ENCODE measurements around the gene RBM26. TPM values are rescaled to one million over a fixed set of nuclear protein-coding genes. Genes with fewer than 3 reads are reported as not detected.

Gene RBM26
- total RNA-seq, 2 experiments from 2014 or later, result 57.6 to 61.1 TPM

- no peak overlapping the region for H3K27ac Mint-ChIP-seq
- intact Hi-C loops (cut with micrococcal nuclease), result no loop called here
- H3K4me1 Mint-ChIP-seq (ENCODE audit: low read depth), result peaks cover 5% of the 10 kb centered on the region
- TF ChIP-seq CTCF (IDR thresholded peaks at IDR 0.05), result no peak
- ATAC-seq (peak; percentile 53), DNase-seq (no peak)
- CTCF ChIA-PET, result interaction anchor here (1.5 kb wide), 1 partner anchor 17 kb away, joined by 7 read pairs; no protein-coding TSS in a partner anchor
- H3K9me3 Mint-ChIP-seq, result no peaks in the 10 kb centered on the region
- no peak overlapping the region for H3K4me3 Mint-ChIP-seq
- H3K36me3 Mint-ChIP-seq (ENCODE audit: low read depth), result peaks cover 42% of the 10 kb centered on the region
- H3K27me3 Mint-ChIP-seq, result no peaks in the 10 kb centered on the region
- POLR2A ChIA-PET, result interaction anchor here (0.8 kb wide), 1 partner anchor 19 kb away, joined by 3 read pairs; no protein-coding TSS in a partner anchor
Observed at GRCh38 chr13:79373916-79374315, 32.1 kb downstream of the RBM26 start.

- Mint-ChIP-seq H3K27ac (no peak overlapping the region), H3K27me3 (no peaks in the 10 kb centered on the region), H3K36me3 (ENCODE audit: low read depth) (peaks cover 47% of the 10 kb centered on the region), H3K4me1 (ENCODE audit: low read depth) (peaks cover under 1% of the 10 kb centered on the region), H3K9me3 (no peaks in the 10 kb centered on the region), H3K4me3 (no peak overlapping the region)
- intact Hi-C loops (cut with micrococcal nuclease), result no loop called here
- CTCF ChIA-PET, result no interaction called here
- ATAC-seq (no peak), DNase-seq (no peak)
- POLR2A ChIA-PET, result no interaction called here
- TF ChIP-seq CTCF (IDR thresholded peaks at IDR 0.05), result no peak
Observed at GRCh38 chr13:79369226-79369625, 36.8 kb downstream of the RBM26 start.

GRCh38 chr13:79365981-79366380 is 40.1 kb downstream of the RBM26 start:
- no peaks in the 10 kb centered on the region for H3K9me3 Mint-ChIP-seq
- H3K36me3 Mint-ChIP-seq (ENCODE audit: low read depth), result peaks cover 58% of the 10 kb centered on the region
- H3K4me3 Mint-ChIP-seq, result no peak overlapping the region
- TF ChIP-seq CTCF (IDR thresholded peaks at IDR 0.05), result no peak
- H3K4me1 Mint-ChIP-seq (ENCODE audit: low read depth), result peaks cover 26% of the 10 kb centered on the region
- ChIA-PET POLR2A (no interaction called here), CTCF (interaction anchor here (1.8 kb wide), 1 partner anchor 25 kb away, joined by 5 read pairs; no protein-coding TSS in a partner anchor)
- H3K27me3 Mint-ChIP-seq, result no peaks in the 10 kb centered on the region
- DNase-seq, result no peak
- intact Hi-C loops (cut with micrococcal nuclease), result no loop called here
- H3K27ac Mint-ChIP-seq, result no peak overlapping the region
- no peak for ATAC-seq

DNA sequence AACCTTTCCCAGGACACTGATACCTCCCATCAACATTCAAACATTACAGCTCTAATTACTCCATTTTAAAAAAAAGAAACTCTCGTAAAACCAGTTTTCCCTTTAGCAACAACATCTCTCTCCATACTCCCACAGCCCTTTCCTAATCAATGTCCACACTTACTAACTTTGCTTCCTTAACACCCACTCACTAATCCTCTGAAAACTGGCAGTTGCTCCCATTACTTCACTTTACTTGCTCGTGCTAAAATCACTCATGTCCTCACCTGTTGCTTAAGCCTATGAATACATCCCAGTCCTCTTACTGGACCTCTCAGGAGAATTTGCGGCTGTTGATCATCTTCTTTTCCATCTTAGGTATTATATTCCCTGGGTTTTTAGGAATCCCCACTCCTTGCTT is 44.8 kb downstream of the RBM26 start:
- Mint-ChIP-seq H3K9me3 (no peaks in the 10 kb centered on the region), H3K36me3 (ENCODE audit: low read depth) (peaks cover 50% of the 10 kb centered on the region), H3K27me3 (no peaks in the 10 kb centered on the region), H3K4me3 (no peak overlapping the region), H3K27ac (peak overlapping the region; percentile 6), H3K4me1 (ENCODE audit: low read depth) (peaks cover 41% of the 10 kb centered on the region)
- DNase-seq (no peak), ATAC-seq (no peak)
- no peak for TF ChIP-seq CTCF (IDR thresholded peaks at IDR 0.05)
- ChIA-PET POLR2A (no interaction called here), CTCF (interaction anchor here (1.4 kb wide), 1 partner anchor 30 kb away, joined by 6 read pairs; no protein-coding TSS in a partner anchor)
- intact Hi-C loops (cut with micrococcal nuclease), result no loop called here

- CTCF ChIA-PET, result interaction anchor here (1.4 kb wide), 1 partner anchor 31 kb away, joined by 6 read pairs; no protein-coding TSS in a partner anchor
- Mint-ChIP-seq H3K9me3 (no peaks in the 10 kb centered on the region), H3K27me3 (no peaks in the 10 kb centered on the region), H3K36me3 (ENCODE audit: low read depth) (peaks cover 47% of the 10 kb centered on the region), H3K4me3 (no peak overlapping the region), H3K27ac (no peak overlapping the region), H3K4me1 (ENCODE audit: low read depth) (peaks cover 41% of the 10 kb centered on the region)
- DNase-seq, result no peak
- no peak for TF ChIP-seq CTCF (IDR thresholded peaks at IDR 0.05)
- intact Hi-C loops (cut with micrococcal nuclease), result no loop called here
- no peak for ATAC-seq
- POLR2A ChIA-PET, result no interaction called here
Observed at GRCh38 chr13:79360095-79360494, 46.0 kb downstream of the RBM26 start.
